ENCODE data around the gene PRKN. TPM values are rescaled to one million over a fixed set of nuclear protein-coding genes. Genes with fewer than 3 reads are reported as not detected.
A peak's percentile ranks its signal among the peaks of the same experiment; 100 is the strongest.

The PRKN gene
- total RNA-seq, 2 donors from 2014 or later, result 6.7 to 8.2 TPM

- Histone ChIP-seq H3K4me3 (no peak overlapping the region), H3K27ac (no peak overlapping the region), H3K36me3 (replicated peaks in 1 of 2; ENCODE audit: insufficient read depth in 1 of 2, low read depth in 2 of 2) (no peaks in the 10 kb centered on the region), H3K4me1 (no peaks in the 10 kb centered on the region), H3K9me3 (no peaks in the 10 kb centered on the region), H3K27me3 (no peaks in the 10 kb centered on the region)
- intact Hi-C loops (cut with DNase I), result loop anchor here (10.0 kb wide), 1 partner anchor 222 kb away; no protein-coding TSS in a partner anchor
- no peak for TF ChIP-seq CTCF (IDR thresholded peaks at IDR 0.05)
- TF ChIP-seq POLR2A (IDR thresholded peaks at IDR 0.05), result no peak
- 88 to 89% methylated on average over 11 of the region's 11 CpGs for WGBS, 2 donors
- peak in 1 of 4 donors; percentile 8 for DNase-seq
- no peak for ATAC-seq
These were observed 1361.2 kb downstream of the PRKN start for GRCh38 chr6:161366301-161366923.

GRCh38 chr6:161365633-161366032 is 1361.9 kb downstream of the PRKN start:
- TF ChIP-seq POLR2A (IDR thresholded peaks at IDR 0.05) (no peak), CTCF (IDR thresholded peaks at IDR 0.05) (no peak)
- no peaks in the 10 kb centered on the region for H3K36me3 ChIP-seq (replicated peaks in 1 of 2; ENCODE audit: insufficient read depth in 1 of 2, low read depth in 2 of 2)
- no peaks in the 10 kb centered on the region for H3K27me3 ChIP-seq
- WGBS, 2 donors, result 70 to 77% methylated on average over 6 of the region's 6 CpGs
- intact Hi-C loops (cut with DNase I), result loop anchor here (10.0 kb wide), 1 partner anchor 221 kb away; no protein-coding TSS in a partner anchor
- ATAC-seq, result no peak
- DNase-seq, result no peak
- H3K4me1 ChIP-seq, result no peaks in the 10 kb centered on the region
- no peaks in the 10 kb centered on the region for H3K9me3 ChIP-seq
- no peak overlapping the region for H3K4me3 ChIP-seq
- H3K27ac ChIP-seq, result no peak overlapping the region

GRCh38 chr6:161363286-161363685 is 1364.3 kb downstream of the PRKN start:
- H3K27me3 ChIP-seq, result no peaks in the 10 kb centered on the region
- no peak overlapping the region for H3K4me3 ChIP-seq
- no peaks in the 10 kb centered on the region for H3K9me3 ChIP-seq
- no peaks in the 10 kb centered on the region for H3K36me3 ChIP-seq (replicated peaks in 1 of 2; ENCODE audit: insufficient read depth in 1 of 2, low read depth in 2 of 2)
- DNase-seq, result no peak
- TF ChIP-seq CTCF (IDR thresholded peaks at IDR 0.05), result no peak
- no peak for TF ChIP-seq POLR2A (IDR thresholded peaks at IDR 0.05)
- no peak overlapping the region for H3K27ac ChIP-seq
- intact Hi-C loops (cut with DNase I), result loop anchor here (10.0 kb wide), 1 partner anchor 218 kb away; no protein-coding TSS in a partner anchor
- no peaks in the 10 kb centered on the region for H3K4me1 ChIP-seq
- ATAC-seq, result no peak

GRCh38 chr6:161362266-161362665 is 1365.3 kb downstream of the PRKN start:
- no peak overlapping the region for H3K27ac ChIP-seq
- no peaks in the 10 kb centered on the region for H3K4me1 ChIP-seq
- TF ChIP-seq POLR2A (IDR thresholded peaks at IDR 0.05), result no peak
- no peak for TF ChIP-seq CTCF (IDR thresholded peaks at IDR 0.05)
- H3K4me3 ChIP-seq, result no peak overlapping the region
- H3K27me3 ChIP-seq, result no peaks in the 10 kb centered on the region
- WGBS, 2 donors, result 91 to 98% methylated on average over 7 of the region's 7 CpGs
- H3K9me3 ChIP-seq, result no peaks in the 10 kb centered on the region
- ATAC-seq (no peak), DNase-seq (no peak)
- intact Hi-C loops (cut with DNase I), result loop anchor here (10.0 kb wide), 1 partner anchor 217 kb away; no protein-coding TSS in a partner anchor
- H3K36me3 ChIP-seq (replicated peaks in 1 of 2; ENCODE audit: insufficient read depth in 1 of 2, low read depth in 2 of 2), result no peaks in the 10 kb centered on the region

GRCh38 chr6:161361529-161361928 is 1366.0 kb downstream of the PRKN start:
- DNase-seq (no peak), ATAC-seq (no peak)
- Histone ChIP-seq H3K27me3 (no peaks in the 10 kb centered on the region), H3K4me3 (no peak overlapping the region), H3K36me3 (replicated peaks in 1 of 2; ENCODE audit: insufficient read depth in 1 of 2, low read depth in 2 of 2) (no peaks in the 10 kb centered on the region), H3K4me1 (no peaks in the 10 kb centered on the region), H3K27ac (no peak overlapping the region), H3K9me3 (no peaks in the 10 kb centered on the region)
- intact Hi-C loops (cut with DNase I), result loop anchor here (10.0 kb wide), 1 partner anchor 217 kb away; no protein-coding TSS in a partner anchor
- no peak for TF ChIP-seq POLR2A (IDR thresholded peaks at IDR 0.05)
- no peak for TF ChIP-seq CTCF (IDR thresholded peaks at IDR 0.05)
- 80 to 81% methylated on average over 9 of the region's 9 CpGs for WGBS, 2 donors
